Measurements from ENCODE around the gene IQCN.

- TF ChIP-seq CTCF (conservative IDR thresholded peaks at IDR 0.05): no peak
- no peak for TF ChIP-seq ZFX (IDR thresholded peaks at IDR 0.05)
Observed at GRCh38 chr19:18220632-18221275, 53.5 kb downstream of the IQCN start.

Measured in C4-2B (cell line).